GM23248 (cell line): ENCODE data around the gene ARNT2.

ENCODE experiments used
- EZH2 ChIP-seq: fragments of 200-600 bp; sonication (generic); IDR thresholded peaks from 2 replicates; pipeline ENCODE4 v1.6.1; 2018; ENCODE audit warnings: antibody characterized with exemption, mild to moderate bottlenecking; ENCODE audit not compliant: insufficient read depth, poor library complexity, severe bottlenecking
- EZH2phosphoT487 ChIP-seq: fragments of 200-600 bp; sonication (generic); IDR thresholded peaks from 2 replicates; pipeline ENCODE4 v1.6.1; 2018; ENCODE audit warnings: antibody characterized with exemption, moderate library complexity, mild to moderate bottlenecking, low read depth; ENCODE audit not compliant: insufficient read depth

- TF ChIP-seq EZH2 (no peak), EZH2phosphoT487 (no peak)
These were observed 147.2 kb downstream of the ARNT2 start for GRCh38 chr15:80551348-80551747.
